IPS DF 4.7 (cell line): ENCODE measurements around the gene CBR3.
"Not testable (repeated sequence)": the region's sequence is repeated elsewhere in the genome, so short reads cannot be mapped to it uniquely, and the experiment has no call there.

Source experiments
- DNase-seq: peaks from one replicate; pipeline ENCODE4 v3.0.0-alpha.2; 2013; ENCODE audit warnings: low spot score; ENCODE audit errors: extremely low read depth

CBR3 gene

DNA sequence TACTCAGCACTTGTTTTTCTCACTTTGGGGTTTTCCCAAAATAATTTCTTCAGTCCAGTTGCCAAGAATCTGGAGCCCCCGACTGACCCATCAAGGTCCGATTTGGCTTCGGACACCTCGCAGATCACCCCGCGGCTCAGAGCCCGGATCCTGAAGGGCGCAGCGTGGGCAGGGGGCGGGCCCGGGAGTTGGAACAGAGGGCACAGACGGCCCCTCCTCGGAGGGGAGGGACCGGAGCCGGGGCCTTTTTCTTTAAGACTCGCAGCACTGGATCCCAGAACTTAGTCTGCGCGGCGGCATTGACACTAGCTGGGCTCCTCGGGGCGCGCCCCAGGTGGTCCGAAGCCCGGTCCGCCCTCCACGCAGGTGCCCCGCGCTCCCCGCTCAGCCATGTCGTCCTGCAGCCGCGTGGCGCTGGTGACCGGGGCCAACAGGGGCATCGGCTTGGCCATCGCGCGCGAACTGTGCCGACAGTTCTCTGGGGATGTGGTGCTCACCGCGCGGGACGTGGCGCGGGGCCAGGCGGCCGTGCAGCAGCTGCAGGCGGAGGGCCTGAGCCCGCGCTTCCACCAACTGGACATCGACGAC, at the start of gene CBR3:
Gene CBR3 (plus strand): TSS at position 277 of the 588 bp plus-strand sequence. CDS start 114 bp downstream, at position 391.
- DNase-seq: no peak

DNA sequence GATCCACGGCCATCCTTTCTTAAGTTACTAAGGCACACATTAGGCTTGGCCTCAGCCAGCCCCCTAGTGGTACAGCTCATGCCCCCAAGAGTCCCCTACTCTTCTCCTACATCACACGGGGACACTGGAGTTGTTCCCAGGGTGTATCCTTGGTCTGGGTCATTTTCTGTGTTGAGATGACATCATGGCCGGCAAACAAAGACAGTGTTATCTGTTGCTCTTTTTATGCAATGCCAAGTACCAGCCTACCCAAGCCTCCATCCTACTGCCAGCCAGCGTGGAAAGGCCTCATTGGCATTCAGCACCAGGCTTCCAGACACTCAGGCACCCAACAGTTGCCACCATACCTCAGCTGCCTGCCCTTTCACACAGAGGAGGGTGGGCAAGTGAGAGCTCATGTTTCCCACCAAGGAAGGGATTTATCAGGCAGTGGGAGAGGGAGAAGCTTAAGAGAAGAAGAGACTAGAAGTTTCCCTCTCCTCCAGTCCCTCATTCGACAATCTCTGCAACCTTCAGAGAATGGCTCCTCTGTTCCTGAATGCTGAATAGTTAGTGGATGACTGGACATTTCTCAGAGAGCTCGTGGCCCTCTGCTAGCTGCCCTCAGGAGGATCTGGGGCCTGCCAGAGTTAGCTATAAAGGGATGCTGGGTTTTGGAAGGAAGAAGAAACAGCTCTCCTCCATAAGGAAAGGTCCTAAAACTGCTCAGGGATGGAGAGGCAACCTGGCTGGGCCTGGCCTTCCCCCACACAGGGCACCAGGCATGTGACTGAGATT, 47.3 kb upstream of the CBR3 start:
- no peak for DNase-seq

DNA sequence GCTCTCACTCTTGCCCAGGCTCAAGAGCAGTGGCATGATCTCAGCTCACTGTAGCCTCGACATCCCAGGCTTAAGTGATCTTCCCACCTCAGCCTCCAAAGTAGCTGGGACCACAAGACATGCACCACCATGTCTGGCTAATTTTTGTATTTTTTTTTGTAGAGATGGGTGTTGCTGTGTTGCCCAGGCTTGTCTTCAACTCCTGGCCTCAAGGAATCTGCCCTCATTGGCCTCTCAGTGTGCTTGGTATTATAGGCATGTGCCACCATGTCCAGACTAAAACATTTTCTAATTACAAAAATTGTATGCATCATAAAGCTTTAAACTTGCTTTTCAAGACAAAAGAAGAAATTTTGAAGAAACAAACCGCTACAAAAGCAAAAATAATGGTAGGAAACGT, 44.9 kb upstream of the CBR3 start:
- no peak for DNase-seq

DNA sequence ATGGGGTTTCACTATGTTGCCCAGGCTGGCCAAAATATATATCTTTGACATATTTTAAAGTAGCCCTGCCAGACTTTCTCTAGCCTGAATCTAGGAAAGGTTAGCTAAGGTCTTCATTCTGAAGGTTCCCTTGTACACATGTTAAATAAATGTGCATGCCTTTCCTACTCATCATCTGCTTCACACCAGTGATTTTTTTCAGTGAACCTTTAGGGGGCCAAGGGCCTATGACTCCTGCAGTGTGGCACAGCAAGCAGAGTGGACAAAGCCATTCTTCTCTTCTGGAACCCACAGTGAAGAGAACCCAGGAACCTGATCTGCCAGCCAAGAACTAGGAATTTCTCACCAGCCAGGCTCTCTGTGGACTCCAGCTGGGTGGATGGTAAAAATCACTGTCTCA, 42.2 kb upstream of the CBR3 start:
- no peak for DNase-seq

DNA sequence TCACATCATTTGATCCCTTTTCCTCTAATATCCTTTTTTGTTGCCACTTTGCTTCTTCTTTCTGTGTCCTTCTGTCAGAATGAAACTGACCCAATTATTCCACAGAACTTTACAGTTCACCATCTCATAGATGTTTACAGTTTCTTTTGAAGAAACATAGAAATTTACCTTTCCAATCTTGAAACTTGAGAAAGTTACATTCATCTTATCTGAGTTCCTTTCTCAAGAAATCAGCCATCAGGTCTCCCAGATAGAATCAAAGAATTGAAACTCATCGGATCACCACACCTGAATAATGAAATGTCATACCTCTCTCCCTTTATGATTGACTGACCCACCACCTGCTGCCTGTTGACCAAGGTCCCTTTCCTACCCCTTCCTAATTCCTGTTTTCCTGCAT, 41.4 kb upstream of the CBR3 start:
- no peak for DNase-seq

DNA sequence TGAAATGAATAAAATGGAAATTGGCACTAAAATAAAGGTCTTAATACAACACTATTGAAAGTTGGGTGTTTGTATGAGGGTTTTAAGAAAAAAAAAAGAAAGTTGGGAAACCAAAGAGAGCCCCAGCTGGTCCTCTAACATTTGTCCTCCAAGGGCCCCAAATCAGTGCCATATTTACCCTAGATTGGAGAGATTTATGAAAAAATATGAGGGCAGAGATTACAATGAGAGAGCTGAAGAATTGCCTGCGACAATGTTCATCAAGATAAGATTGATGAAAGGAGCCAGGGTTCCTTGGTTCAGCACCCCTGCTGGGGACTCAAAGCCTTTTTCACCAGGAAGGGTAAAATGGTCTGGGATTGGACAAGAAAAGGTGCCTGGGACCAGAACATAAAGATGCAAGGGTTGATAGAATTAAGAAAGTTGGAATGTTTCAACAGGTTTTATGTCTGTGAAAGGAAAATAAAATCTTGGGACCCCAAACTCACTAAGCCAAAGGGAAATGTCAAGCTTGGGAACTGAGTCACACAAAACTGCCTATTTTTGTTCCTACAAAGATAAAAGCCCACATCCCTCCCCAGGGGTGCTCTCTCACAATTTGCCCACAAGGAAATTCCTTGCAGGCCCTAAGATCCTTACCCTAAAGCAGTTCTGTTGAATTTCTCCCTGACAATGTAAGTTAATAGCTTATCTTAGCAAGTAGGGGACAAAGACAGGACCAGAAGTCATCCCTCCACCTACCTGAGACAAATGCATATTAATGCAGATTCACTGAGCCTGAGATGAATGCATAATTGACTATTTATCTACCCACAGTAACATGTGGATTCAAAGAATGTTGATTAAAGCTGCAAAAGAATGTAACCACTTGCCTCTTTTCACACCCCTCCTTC, 38.2 kb upstream of the CBR3 start:
- DNase-seq: no peak

DNA sequence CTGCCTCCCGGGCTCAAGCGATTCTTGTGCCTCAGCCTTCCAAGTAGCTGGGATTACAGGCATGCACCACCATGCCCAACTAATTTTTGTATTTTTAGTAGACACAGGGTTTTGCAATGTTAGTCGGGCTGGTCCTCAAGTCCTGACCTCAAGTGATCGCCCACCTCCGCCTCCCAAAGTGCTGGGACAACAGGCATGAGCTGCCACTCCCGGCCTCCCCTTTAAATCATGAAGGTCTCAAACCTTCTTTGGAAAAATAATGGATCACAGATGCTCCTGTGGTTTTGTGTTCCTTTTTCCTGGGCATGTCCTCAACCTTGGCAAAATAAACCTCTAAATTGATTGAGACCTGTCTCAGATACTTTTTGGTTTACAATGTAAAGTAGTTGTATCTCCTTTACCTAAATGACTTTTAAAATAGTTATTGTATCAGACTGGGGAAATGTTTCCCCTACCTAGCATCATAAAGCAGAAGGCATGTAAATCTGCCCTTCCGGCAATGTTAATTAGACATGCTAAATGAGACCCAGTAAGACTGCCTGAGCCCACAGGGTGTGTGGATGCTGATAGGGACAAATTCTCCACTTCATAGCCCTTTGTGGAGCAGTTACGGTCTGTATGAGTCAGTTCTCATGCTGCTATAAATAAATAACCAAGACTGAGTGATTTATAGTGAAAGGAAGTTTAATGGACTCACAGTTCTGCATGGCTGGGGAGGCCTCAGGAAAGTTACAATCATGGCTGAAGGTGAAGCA, 37.3 kb upstream of the CBR3 start:
- no peak for DNase-seq

DNA sequence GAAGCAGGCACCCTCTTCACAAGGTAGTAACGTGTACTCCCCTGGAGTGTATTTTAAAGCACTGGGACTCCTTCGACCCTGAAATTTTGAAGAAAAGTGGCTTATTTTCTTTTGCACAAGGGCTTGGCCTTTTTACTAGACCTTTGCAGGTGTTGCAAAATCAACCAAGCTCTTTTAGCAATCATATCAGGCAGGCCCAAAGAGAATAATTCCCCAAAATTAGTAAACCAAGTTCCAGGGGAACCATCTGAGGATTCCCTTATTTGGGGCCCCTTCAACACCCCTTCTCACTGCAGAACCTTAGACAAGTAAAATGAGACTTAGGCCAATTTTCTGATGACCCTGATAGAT, 36.7 kb upstream of the CBR3 start:
- DNase-seq: no peak

DNA sequence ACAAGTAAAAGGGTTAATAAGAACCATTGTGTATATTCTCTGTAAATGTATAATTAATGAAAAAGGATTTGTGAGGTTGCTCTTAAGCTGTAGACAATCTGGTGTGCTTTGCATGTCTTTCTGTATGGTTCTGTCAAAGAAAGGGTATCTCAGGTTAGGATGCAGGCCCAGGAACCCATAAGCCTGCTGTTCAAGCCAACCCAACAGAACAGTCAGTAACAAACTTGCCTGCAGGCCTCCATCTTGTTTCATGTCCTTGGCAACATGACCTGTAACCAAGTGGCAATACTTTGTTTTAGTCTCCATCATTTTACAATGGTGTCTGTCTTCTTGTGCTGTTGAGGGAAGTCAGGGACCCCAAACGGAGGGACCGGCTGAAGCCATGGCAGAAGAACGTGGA, 35.9 kb upstream of the CBR3 start:
- DNase-seq: no peak

DNA sequence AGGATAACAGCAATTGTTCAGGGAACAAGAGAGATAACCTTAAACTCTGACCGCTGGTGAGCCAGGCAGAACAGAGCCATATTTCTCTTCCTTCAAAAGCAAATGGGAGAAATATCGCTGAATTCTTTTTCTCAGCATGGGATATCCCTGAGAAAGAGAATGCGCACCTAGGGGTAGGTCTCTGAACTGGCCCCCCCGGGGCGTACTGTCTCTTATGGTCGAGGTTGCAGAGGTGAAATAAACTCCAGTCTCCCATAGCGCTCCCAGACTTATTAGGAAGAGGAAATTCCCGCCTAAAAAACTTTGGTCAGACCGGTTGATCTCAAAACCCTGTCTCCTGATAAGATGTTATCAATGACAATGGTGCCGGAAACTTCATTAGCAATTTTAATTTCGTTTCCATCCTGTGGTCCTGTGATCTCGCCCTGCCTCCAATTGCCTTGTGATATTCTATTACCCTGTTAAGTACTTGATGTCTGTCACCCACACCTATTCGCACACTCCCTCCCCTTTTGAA, 35.1 kb upstream of the CBR3 start:
- not testable (repeated sequence) for DNase-seq

DNA sequence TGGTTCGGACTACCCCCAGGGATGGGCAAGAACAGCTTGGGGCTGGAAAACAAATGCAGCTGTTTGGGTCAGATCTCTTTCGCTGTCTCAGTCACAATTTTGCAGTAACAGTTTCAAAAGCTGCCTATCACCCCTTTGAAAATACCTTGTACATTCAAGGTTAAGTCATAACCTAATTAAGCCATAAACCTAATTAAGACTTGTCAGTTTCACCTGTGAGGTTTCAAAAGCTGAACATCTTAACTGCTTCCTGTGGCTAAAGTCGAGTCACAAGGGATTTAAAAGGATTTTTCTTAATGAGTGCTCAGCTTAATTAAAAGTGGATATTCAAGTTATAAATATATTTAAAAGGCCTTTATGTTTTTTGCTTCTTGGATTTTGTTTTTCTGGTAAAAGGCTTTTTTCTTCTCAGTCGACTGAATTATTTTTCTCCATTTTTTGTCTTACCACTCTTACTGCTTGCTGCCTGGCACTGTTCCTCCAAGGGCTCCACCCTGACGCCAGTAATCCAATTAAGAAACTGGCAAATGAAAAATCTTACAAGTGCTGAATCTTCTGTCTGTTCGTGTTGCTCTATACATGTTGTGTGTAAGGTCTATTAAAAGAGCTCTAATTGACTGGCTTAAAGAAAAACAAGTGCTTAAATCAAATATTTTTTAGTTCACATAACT, 33.8 kb upstream of the CBR3 start:
- DNase-seq: no peak

DNA sequence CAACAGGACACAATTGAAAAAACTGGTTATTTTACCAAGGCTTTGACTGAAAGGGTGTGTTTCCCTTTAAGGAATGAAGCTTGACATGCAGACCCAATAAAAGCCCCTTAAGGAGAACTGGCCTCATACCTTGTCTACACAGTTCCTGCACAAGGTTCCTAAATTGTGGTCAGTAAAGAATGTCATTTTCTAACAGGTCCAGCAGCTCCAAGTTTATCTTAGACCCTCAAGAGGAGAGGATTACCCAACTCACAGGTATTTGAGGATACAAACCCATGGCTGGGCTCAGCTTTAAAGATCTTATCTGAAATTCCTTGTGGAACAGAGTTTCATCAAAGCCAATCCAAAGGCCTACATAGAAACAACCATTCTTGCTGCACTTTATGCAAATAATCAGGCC, 31.4 kb upstream of the CBR3 start:
- DNase-seq: no peak

DNA sequence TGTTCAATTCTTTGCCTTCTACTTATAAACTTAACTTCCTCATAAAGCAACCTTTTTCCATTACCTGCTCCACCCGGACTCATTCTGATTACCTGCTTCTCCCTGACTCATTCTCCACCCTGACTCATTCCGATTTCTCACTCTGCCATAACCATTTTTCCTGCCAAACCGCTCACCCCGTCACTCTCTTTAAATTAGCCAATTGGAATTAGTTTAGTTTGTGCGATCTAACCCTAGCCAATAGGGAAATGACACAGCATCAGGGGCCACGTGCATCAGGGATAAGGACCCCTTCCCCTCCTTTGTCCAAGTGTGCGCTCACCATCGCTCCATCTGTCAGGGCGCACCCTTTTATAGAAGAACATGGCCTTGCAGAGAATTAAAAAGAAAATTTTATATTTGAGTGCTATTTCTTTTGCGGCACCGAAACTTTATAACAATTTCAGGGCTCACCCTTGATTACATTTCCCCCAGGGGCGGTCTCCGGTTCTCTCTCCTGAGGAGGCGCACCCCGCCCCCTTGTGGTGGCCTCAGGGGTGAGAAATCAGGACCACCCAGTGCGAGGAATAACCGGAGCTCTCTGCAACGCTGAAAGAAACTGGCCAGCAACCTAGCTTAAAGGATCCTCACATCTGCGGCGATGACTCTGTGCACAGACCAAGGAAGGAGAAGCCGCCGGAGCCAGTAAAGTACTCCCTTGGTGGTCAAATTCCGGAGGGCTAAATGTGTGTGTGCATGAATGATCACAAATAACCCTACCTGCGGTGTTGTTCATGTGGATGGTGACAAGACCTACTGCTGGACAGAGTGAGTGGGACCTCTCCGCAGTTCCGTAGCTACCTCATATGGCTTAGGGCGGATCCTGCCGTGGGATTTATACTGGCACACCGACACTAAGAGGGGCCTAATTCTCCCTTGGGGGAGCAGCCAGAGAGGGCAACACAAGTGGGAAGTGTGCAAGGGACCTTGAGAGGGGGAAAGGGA, 30.3 kb upstream of the CBR3 start:
- DNase-seq: no peak

DNA sequence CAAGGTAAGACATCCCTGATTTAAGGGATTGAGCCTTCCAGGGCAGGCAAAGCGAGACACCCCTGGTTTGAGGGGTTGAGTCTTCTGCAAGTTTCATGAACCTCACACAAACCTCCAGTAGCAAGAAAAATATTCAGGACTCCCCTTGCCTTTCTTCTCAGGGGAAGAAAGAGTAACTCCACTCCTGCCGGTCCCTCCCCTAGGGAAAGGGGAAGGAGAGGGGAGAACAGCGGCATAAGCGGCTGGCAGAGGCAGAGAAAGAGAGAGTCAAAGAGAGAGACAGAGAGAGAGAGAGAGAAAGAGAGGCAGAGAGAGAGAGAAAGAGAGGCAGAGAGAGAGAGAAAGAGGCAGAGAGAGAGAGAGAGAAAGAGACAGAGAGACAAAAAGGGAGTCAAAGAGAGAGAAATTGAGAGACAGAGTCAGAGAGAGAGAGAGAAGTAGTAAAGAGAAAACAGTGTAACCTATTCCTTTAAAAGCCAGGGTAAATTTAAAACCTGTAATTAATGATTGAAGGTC, 29.5 kb upstream of the CBR3 start:
- no peak for DNase-seq

DNA sequence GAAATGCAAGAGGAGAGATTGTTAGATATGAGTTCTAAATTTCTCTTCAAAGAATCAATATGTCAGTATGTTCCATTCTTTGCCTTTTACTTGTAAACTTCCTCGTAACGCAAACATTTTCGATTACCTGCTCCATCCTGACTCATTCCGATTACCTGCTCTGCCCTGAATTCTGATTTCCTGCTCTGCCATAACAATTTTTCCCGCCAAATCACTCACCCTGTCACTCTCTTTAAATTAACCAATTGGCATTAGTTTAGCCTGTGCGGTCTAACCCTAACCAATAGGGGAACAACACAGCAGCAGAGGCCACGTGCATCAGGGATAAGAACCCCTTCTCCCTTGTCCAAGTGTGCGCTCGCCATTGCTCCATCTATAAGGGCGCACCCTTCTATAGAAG, 25.0 kb upstream of the CBR3 start:
- DNase-seq: no peak

DNA sequence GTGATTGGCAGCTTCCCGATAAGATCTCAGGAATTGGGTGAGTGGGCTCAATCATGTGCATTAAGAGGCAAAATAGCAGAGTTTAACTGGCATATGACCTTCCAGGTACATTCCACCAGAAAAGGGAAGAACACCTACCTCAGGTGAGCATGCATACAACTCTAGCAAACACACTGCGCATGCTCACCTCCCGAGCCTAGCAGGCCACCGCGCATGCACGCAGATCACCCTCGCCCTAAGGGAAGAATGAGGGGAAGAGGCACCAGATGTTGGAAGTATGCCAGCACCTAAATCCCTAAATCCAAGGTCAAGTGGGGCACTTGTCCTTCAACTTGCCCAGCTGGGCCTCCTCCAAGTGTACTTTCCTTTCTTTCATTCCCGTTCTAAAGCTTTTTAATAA, 23.6 kb upstream of the CBR3 start:
- no peak for DNase-seq

DNA sequence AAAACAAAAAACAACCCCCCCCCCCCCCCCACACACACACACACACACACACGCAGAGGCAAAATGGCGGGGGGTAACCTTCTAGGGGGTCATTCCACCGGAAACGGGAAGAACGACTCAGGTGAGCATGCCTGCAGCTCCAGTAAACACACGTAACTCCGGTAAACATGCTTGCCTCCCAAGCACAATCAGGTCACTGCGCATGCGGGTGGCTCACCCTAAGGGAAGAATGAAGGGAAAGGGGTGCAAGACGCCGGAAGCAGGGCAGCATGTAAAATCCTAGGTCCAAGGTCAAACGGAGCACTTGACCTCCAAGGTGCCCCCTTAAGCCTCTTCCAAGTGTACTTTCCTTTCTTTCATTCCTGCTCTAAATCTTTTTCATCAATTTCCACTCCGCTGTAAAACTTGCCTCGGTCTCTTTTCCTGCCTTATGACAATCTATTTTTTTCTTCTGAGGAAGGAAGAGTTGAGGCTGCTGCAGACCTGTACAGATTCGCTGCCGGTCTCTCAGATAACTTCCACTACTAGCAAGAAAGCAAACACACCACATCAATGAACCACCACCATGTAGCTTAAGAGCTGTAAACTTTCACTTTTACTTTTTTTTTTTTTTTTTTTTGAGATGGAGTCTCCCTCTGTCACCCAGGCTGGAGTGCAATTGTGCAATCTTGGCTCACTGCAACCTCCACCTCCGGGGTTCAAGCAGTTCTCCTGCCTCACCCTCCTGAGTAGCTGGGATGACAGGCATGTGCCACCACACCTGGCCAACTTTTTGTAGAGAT, 21.0 kb upstream of the CBR3 start:
- no peak for DNase-seq

DNA sequence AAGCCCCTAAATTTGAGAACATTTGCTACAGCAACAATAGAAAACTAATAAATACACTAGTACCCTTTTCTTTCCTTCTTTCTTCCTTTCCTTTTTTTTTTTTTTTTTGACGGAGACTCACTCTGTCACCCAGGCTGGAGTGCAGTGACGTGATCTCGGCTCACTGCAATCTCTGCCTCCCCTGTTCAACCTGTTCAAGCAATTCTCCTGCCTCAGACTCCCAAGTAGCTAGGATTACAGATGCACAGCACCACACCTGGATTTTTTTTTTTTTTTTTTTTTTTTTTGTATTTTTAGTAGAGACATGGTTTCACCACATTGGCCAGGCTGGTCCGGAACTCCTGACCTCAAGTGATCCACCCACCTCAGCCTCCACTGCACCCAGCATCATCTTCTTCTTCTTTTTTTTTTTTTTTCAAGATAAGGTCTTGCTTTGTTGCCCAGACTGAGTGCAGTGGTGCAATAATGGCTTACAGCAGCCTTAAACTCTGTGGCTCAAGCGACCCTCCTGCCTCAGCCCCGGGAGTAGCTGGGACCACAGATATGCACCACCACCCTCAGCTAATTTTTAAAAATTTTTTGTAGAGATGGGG, 19.6 kb upstream of the CBR3 start:
- DNase-seq: no peak
